H9 (cell line): Measurements from ENCODE around the gene RAB15. TPM values are rescaled to one million over a fixed set of nuclear protein-coding genes. Genes with fewer than 3 reads are reported as not detected.

Experiments
- DNase-seq: peaks from one replicate; pipeline ENCODE4 v3.0.0-alpha.2; 2017
- H2AFZ ChIP-seq: one replicate; pipeline ENCODE4 v1.6.1; 2013; ENCODE audit warnings: mild to moderate bottlenecking, low read length, control low read depth, moderate library complexity
- H2AK5ac ChIP-seq: 2 replicates; pipeline ENCODE4 v1.6.1; 2013; ENCODE audit warnings: low read length, control low read depth, mixed read lengths; ENCODE audit not compliant: insufficient read length
- H2BK120ac ChIP-seq: one replicate; pipeline ENCODE4 v1.6.1; 2013; ENCODE audit warnings: low read depth, mild to moderate bottlenecking, low read length, control low read depth, inconsistent platforms; ENCODE audit not compliant: poor library complexity, severe bottlenecking
- H2BK12ac ChIP-seq: 2 replicates; pipeline ENCODE4 v1.6.1; 2013; ENCODE audit warnings: low read length, control low read depth, mixed read lengths, low read depth; ENCODE audit not compliant: insufficient read length
- H2BK15ac ChIP-seq: 2 replicates; pipeline ENCODE4 v1.6.1; 2013; ENCODE audit warnings: low read depth, low read length, control low read depth
- H2BK20ac ChIP-seq: one replicate; pipeline ENCODE4 v1.6.1; 2013; ENCODE audit warnings: low read depth, mild to moderate bottlenecking, low read length, control low read depth, inconsistent platforms; ENCODE audit not compliant: poor library complexity, severe bottlenecking
- H2BK5ac ChIP-seq: 2 replicates; pipeline ENCODE4 v1.6.1; 2013; ENCODE audit warnings: low read length, control low read depth, mixed read lengths; ENCODE audit not compliant: insufficient read length
- H3K14ac ChIP-seq: 2 replicates; pipeline ENCODE4 v1.6.1; 2013; ENCODE audit warnings: low read length, control low read depth; ENCODE audit not compliant: insufficient read depth
- H3K18ac ChIP-seq: 2 replicates; pipeline ENCODE4 v1.6.1; 2013; ENCODE audit warnings: low read depth, mild to moderate bottlenecking, mixed read lengths, low read length, control low read depth; ENCODE audit not compliant: insufficient read length
- H3K23ac ChIP-seq: 2 replicates; pipeline ENCODE4 v1.6.1; 2013; ENCODE audit warnings: low read length, control low read depth, mixed read lengths, low read depth; ENCODE audit not compliant: insufficient read length
- H3K23me2 ChIP-seq: 2 replicates; pipeline ENCODE4 v1.6.1; 2013; ENCODE audit warnings: low read depth, mild to moderate bottlenecking, mixed read lengths, low read length, control low read depth; ENCODE audit not compliant: insufficient read length, poor library complexity, severe bottlenecking
- H3K27ac ChIP-seq: 2 replicates; pipeline ENCODE4 v1.5.1; 2013; ENCODE audit warnings: low read length, control low read depth, mixed read lengths, low read depth; ENCODE audit not compliant: insufficient read length
- H3K27me3 ChIP-seq: 2 replicates; pipeline ENCODE4 v1.6.1; 2013; ENCODE audit warnings: low read length, control low read depth, inconsistent platforms; ENCODE audit not compliant: insufficient read depth
- H3K4ac ChIP-seq: 2 replicates; pipeline ENCODE4 v1.6.1; 2013; ENCODE audit warnings: low read depth, mild to moderate bottlenecking, control low read depth, inconsistent platforms, low read length, moderate library complexity
- H3K4me1 ChIP-seq: 2 replicates; pipeline ENCODE4 v1.6.1; 2013; ENCODE audit warnings: low read length, control low read depth, inconsistent platforms; ENCODE audit not compliant: insufficient read depth
- H3K4me2 ChIP-seq: 2 replicates; pipeline ENCODE4 v1.6.1; 2013; ENCODE audit warnings: low read length, control low read depth, mixed read lengths; ENCODE audit not compliant: insufficient read length, insufficient read depth
- H3K56ac ChIP-seq: 2 replicates; pipeline ENCODE4 v1.6.1; 2013; ENCODE audit warnings: low read depth, mild to moderate bottlenecking, mixed read lengths, low read length, control low read depth; ENCODE audit not compliant: insufficient read length
- H3K79me1 ChIP-seq: 2 replicates; pipeline ENCODE4 v1.6.1; 2013; ENCODE audit warnings: low read depth, mild to moderate bottlenecking, moderate library complexity, low read length, control low read depth, inconsistent platforms; ENCODE audit not compliant: insufficient read depth, poor library complexity, severe bottlenecking
- H3K79me2 ChIP-seq: 2 replicates; pipeline ENCODE4 v1.6.1; 2013; ENCODE audit warnings: low read length, control low read depth, inconsistent platforms; ENCODE audit not compliant: insufficient read depth
- H3K9ac ChIP-seq: 2 replicates; pipeline ENCODE4 v1.6.1; 2013; ENCODE audit warnings: low read length, control low read depth, mixed read lengths; ENCODE audit not compliant: insufficient read length; ENCODE audit errors: extremely low read depth
- H3K9me3 ChIP-seq: one replicate; pipeline ENCODE4 v1.6.1; 2013; ENCODE audit warnings: low read depth, low read length, inconsistent platforms; ENCODE audit not compliant: control insufficient read depth
- H3T11ph ChIP-seq: one replicate; pipeline ENCODE4 v1.6.1; 2013; ENCODE audit warnings: mild to moderate bottlenecking, low read length, control low read depth, inconsistent platforms
- H4K20me1 ChIP-seq: one replicate; pipeline ENCODE4 v1.6.1; 2013; ENCODE audit not compliant: control insufficient read depth, insufficient read length, insufficient read depth
- H4K5ac ChIP-seq: 2 replicates; pipeline ENCODE4 v1.6.1; 2013; ENCODE audit warnings: low read depth, mild to moderate bottlenecking, mixed read lengths, low read length, control low read depth; ENCODE audit not compliant: insufficient read length
- H4K8ac ChIP-seq: replicated peaks from 2 replicates; pipeline ENCODE4 v1.6.1; 2013; ENCODE audit warnings: low read length, control low read depth, mixed read lengths, low read depth; ENCODE audit not compliant: insufficient read length
- H4K91ac ChIP-seq: 2 replicates; pipeline ENCODE4 v1.6.1; 2013; ENCODE audit warnings: low read depth, mild to moderate bottlenecking, moderate library complexity, mixed read lengths, low read length, control low read depth; ENCODE audit not compliant: insufficient read length
- H3K27ac Mint-ChIP-seq, 3 experiments: 2 replicates in 2 of 3; 3 replicates in 1 of 3; pipeline ENCODE4 v1.8.0; 2020 to 2021; ENCODE audit warnings: mixed read lengths in 3 of 3, mild to moderate bottlenecking in 1 of 3, moderate library complexity in 1 of 3
- H3K27me3 Mint-ChIP-seq: 2 replicates; pipeline ENCODE4 v1.8.0; 2021; ENCODE audit warnings: low read depth, mild to moderate bottlenecking, moderate library complexity, mixed read lengths
- H3K36me3 Mint-ChIP-seq, 3 experiments: 2 replicates in 2 of 3; 3 replicates in 1 of 3; pipeline ENCODE4 v1.8.0; 2020 to 2021; ENCODE audit warnings: low read depth in 3 of 3, mixed read lengths in 3 of 3; ENCODE audit not compliant: insufficient read depth in 1 of 3
- H3K4me1 Mint-ChIP-seq, 2 experiments: 2 replicates each; pipeline ENCODE4 v1.8.0; 2020; ENCODE audit warnings: mixed read lengths in 2 of 2
- H3K4me3 Mint-ChIP-seq, 2 experiments: 2 replicates in 1 of 2; 3 replicates in 1 of 2; pipeline ENCODE4 v1.8.0; 2020 to 2021; ENCODE audit warnings: mild to moderate bottlenecking in 2 of 2, mixed read lengths in 2 of 2, moderate library complexity in 1 of 2
- H3K9me3 Mint-ChIP-seq, 2 experiments: 2 replicates in 1 of 2; 3 replicates in 1 of 2; pipeline ENCODE4 v1.8.0; 2020; ENCODE audit warnings: mild to moderate bottlenecking in 2 of 2, mixed read lengths in 2 of 2, moderate library complexity in 1 of 2
- CTCF ChIP-seq: fragments of 200-600 bp; sonication (generic); conservative IDR thresholded peaks from 3 replicates; pipeline ENCODE4 v1.8.0; 2021; ENCODE audit warnings: antibody characterized with exemption, mild to moderate bottlenecking
- WGBS: extraction: QIAGEN DNeasy Blood & Tissue Kit; methylation state at CpG from one replicate; pipeline ENCODE4 v1.1.7; 2013; ENCODE audit warnings: missing lambda C conversion rate, low lambda C conversion rate, mixed read lengths; ENCODE audit not compliant: insufficient read length; ENCODE audit errors: extremely low coverage; 5-methylcytosine and 5-hydroxymethylcytosine counted together
- total RNA-seq: library from RNA; stranded (reverse); gene quantifications from 2 replicates; pipeline ENCODE4 v1.2.1, GENCODE V29; 2021

The RAB15 gene
- total RNA-seq, 1 experiment from 2014 or later: 54.3 TPM

- Histone ChIP-seq H3K4me2 (no peak overlapping the region), H2BK12ac (no peak overlapping the region), H2BK20ac (no peak overlapping the region), H3K9ac (no peak overlapping the region), H2BK15ac (no peak overlapping the region), H3K4ac (no peak overlapping the region), H4K20me1 (no peaks in the 10 kb centered on the region), H4K91ac (no peak overlapping the region), H3K14ac (no peak overlapping the region), H3K18ac (no peak overlapping the region), H3T11ph (no peak overlapping the region), H2AFZ (no peak overlapping the region), H3K27ac (no peak overlapping the region), H2BK120ac (no peak overlapping the region), H3K56ac (no peak overlapping the region), H3K79me2 (peaks cover 6% of the 10 kb centered on the region; the same call in 1 of the 2 replicates), H3K27me3 (no peaks in the 10 kb centered on the region), H4K5ac (no peak overlapping the region), H4K8ac (no peak overlapping the region), H3K23me2 (peaks cover 6% of the 10 kb centered on the region), H3K23ac (no peak overlapping the region), H2AK5ac (no peak overlapping the region), H3K4me1 (0 out of 2 replicates have a peak, but pooled peaks cover 3% of the 10 kb centered on the region), H2BK5ac (no peak overlapping the region), H3K9me3 (no peaks in the 10 kb centered on the region), H3K79me1 (peaks cover 9% of the 10 kb centered on the region)
- Mint-ChIP-seq H3K4me3 (no peak overlapping the region), H3K4me1 (peaks cover 11 to 12% of the 10 kb centered on the region in 2 experiments), H3K9me3 (no peaks in the 10 kb centered on the region; a peak in 1 of 5 replicates), H3K36me3 (peaks cover 0 to 3% (median 0%) of the 10 kb centered on the region in 3 experiments; a peak in 1 of 7 replicates), H3K27me3 (no peaks in the 10 kb centered on the region), H3K27ac (no peak overlapping the region)
- WGBS: no CpG with 5 or more reads among the region's 1 CpG
- DNase-seq: no peak
- no peak for TF ChIP-seq CTCF
Measured at GRCh38 chr14:64912261-64912660, 59.9 kb downstream of the RAB15 start.
